Peyer's patch (tissue), 4 donors: ENCODE measurements around the gene RBM23.

Experiments
- POLR2A ChIP-seq, 2 donors: fragments of 450-650 bp; IDR thresholded peaks; one replicate each; pipeline ENCODE4 v1.5.1; 2017; ENCODE audit warnings: antibody characterized with exemption in 2 of 2, mild to moderate bottlenecking in 2 of 2, moderate library complexity in 2 of 2
- TF ChIP-seq, protein P1 (sequence below), 6 experiments: fragments of 450-650 bp in 4 of 6; fragments of 200-600 bp in 2 of 6; sonication (generic) in 1 of 6; IDR thresholded peaks; one replicate each; pipeline ENCODE4 v1.5.1; 2017 to 2019; ENCODE audit warnings: antibody characterized with exemption in 6 of 6, mild to moderate bottlenecking in 3 of 6, moderate library complexity in 1 of 6

DNA sequence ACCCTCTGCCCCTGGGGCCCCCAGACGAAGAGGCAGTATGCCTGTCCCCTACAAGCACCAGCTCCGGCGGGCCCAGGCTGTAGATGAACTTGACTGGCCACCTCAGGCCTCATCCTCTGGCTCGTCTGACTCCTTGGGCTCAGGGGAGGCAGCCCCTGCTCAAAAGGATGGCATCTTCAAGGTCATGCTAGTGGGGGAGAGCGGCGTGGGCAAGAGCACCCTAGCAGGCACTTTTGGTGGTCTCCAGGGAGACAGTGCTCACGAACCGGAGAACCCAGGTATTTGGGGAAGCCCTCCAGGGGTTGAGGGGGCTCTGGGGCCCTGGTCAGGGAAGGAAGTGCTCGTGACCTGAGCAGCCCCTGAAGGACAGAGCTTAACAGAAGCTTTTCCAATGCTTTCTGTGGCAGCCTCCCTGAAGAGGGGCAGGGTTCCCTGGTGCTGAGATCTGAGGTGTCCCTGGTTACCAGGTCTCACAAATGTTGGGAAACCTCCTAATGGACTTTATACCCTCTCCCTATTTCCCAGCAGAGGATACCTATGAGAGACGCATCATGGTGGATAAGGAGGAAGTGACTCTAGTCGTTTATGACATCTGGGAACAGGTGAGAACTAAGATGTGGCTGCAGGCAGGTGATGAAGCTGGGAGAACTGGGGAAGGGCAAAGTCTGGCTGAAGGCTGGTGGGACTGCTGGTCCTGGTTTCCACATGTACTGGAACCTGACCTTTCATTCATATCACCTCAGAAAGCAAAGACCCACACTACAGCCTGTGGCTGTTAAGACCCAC, 34.0 kb downstream of the RBM23 start:
- TF ChIP-seq, protein P1, sequence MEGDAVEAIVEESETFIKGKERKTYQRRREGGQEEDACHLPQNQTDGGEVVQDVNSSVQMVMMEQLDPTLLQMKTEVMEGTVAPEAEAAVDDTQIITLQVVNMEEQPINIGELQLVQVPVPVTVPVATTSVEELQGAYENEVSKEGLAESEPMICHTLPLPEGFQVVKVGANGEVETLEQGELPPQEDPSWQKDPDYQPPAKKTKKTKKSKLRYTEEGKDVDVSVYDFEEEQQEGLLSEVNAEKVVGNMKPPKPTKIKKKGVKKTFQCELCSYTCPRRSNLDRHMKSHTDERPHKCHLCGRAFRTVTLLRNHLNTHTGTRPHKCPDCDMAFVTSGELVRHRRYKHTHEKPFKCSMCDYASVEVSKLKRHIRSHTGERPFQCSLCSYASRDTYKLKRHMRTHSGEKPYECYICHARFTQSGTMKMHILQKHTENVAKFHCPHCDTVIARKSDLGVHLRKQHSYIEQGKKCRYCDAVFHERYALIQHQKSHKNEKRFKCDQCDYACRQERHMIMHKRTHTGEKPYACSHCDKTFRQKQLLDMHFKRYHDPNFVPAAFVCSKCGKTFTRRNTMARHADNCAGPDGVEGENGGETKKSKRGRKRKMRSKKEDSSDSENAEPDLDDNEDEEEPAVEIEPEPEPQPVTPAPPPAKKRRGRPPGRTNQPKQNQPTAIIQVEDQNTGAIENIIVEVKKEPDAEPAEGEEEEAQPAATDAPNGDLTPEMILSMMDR (IDR thresholded peaks at IDR 0.05) = no peak
- TF ChIP-seq POLR2A (IDR thresholded peaks at IDR 0.05) = no peak
